Astrocyte of the cerebellum (primary cell): ENCODE data around the gene PINLYP.

Experiments
- DNase-seq: peaks from one replicate; pipeline ENCODE4 v3.0.0-alpha.2; 2011; ENCODE audit warnings: low read depth
- H3K4me3 ChIP-seq: 2 replicates; pipeline ENCODE4 v1.5.1; 2011; ENCODE audit warnings: mild to moderate bottlenecking, low read depth, low read length, moderate library complexity
- CTCF ChIP-seq: IDR thresholded peaks from 2 replicates; pipeline ENCODE4 v1.5.1; 2012; ENCODE audit warnings: low read length, low read depth, moderate library complexity, mild to moderate bottlenecking; ENCODE audit errors: missing control alignments
- in situ Hi-C: cut with HindIII; loops from 2 replicates; pipeline ENCODE4 v1.10.0; 2017; ENCODE audit warnings: low sequenced_read_pairs

The PINLYP gene

GRCh38 chr19:43551399-43552197 is 24.0 kb upstream of the PINLYP start:
- no peak for TF ChIP-seq CTCF
- no peak for DNase-seq
- H3K4me3 ChIP-seq, result no peak overlapping the region
- in situ Hi-C loops, result no loop called here

- TF ChIP-seq CTCF, result no peak
- in situ Hi-C loops, result no loop called here
- DNase-seq, result no peak
Observed at GRCh38 chr19:43552198-43552450, 23.5 kb upstream of the PINLYP start.

GRCh38 chr19:43552616-43553015 is 23.0 kb upstream of the PINLYP start:
- no peak for TF ChIP-seq CTCF
- no peak for DNase-seq
- no peak overlapping the region for H3K4me3 ChIP-seq
- in situ Hi-C loops, result no loop called here

More at GRCh38 chr19:43552198-43552450, 23.5 kb upstream of the PINLYP start:
- no peak overlapping the region for H3K4me3 ChIP-seq

GRCh38 chr19:43553656-43554055 is 21.9 kb upstream of the PINLYP start:
- H3K4me3 ChIP-seq, result no peak overlapping the region
- in situ Hi-C loops, result no loop called here
- DNase-seq, result no peak
- no peak for TF ChIP-seq CTCF

- no peak for DNase-seq
- in situ Hi-C loops, result no loop called here
Observed at GRCh38 chr19:43554317-43554895, 21.2 kb upstream of the PINLYP start.

GRCh38 chr19:43555185-43555770 is 20.3 kb upstream of the PINLYP start:
- peak; percentile 63 for DNase-seq
- TF ChIP-seq CTCF, result peak; percentile 95
- no peak overlapping the region for H3K4me3 ChIP-seq
- in situ Hi-C loops, result loop anchor here (5.0 kb wide), 1 partner anchor 42 kb away; the partner anchor contains the start of genes IRGQ and ZNF576

More at GRCh38 chr19:43554317-43554895, 21.2 kb upstream of the PINLYP start:
- TF ChIP-seq CTCF, result no peak
- no peak overlapping the region for H3K4me3 ChIP-seq
